ENCODE data around the gene ITGBL1.

The ITGBL1 gene

GRCh38 chr13:101647760-101648159, 195.3 kb downstream of the ITGBL1 start:
- H3K9ac ChIP-seq (ENCODE audit: low read depth, low read length): no peak overlapping the region
- H3K4me1 ChIP-seq (ENCODE audit: control insufficient read depth, insufficient read depth, low read length): no peaks in the 10 kb centered on the region
- no peaks in the 10 kb centered on the region for H3K9me3 ChIP-seq (ENCODE audit: control insufficient read depth, insufficient read depth, low read length)
- no peaks in the 10 kb centered on the region for H3K27me3 ChIP-seq (ENCODE audit: control insufficient read depth, insufficient read depth, low read length)
- no peaks in the 10 kb centered on the region for H3K36me3 ChIP-seq (ENCODE audit: control insufficient read depth, insufficient read depth, low read length)
- H3K4me3 ChIP-seq (ENCODE audit: low read depth, low read length): no peak overlapping the region

GRCh38 chr13:101648766-101649487, 196.5 kb downstream of the ITGBL1 start:
- H3K9ac ChIP-seq (ENCODE audit: low read depth, low read length): no peak overlapping the region
- no peak overlapping the region for H3K4me3 ChIP-seq (ENCODE audit: low read depth, low read length)

GRCh38 chr13:101649488-101650126, 197.1 kb downstream of the ITGBL1 start:
- H3K36me3 ChIP-seq (ENCODE audit: control insufficient read depth, insufficient read depth, low read length): no peaks in the 10 kb centered on the region
- no peak overlapping the region for H3K9ac ChIP-seq (ENCODE audit: low read depth, low read length)
- H3K9me3 ChIP-seq (ENCODE audit: control insufficient read depth, insufficient read depth, low read length): no peaks in the 10 kb centered on the region
- no peaks in the 10 kb centered on the region for H3K27me3 ChIP-seq (ENCODE audit: control insufficient read depth, insufficient read depth, low read length)
- no peak overlapping the region for H3K4me3 ChIP-seq (ENCODE audit: low read depth, low read length)
- H3K4me1 ChIP-seq (ENCODE audit: control insufficient read depth, insufficient read depth, low read length): no peaks in the 10 kb centered on the region

More at GRCh38 chr13:101648766-101649487, 196.5 kb downstream of the ITGBL1 start:
- Histone ChIP-seq H3K27me3 (ENCODE audit: control insufficient read depth, insufficient read depth, low read length) (no peaks in the 10 kb centered on the region), H3K9me3 (ENCODE audit: control insufficient read depth, insufficient read depth, low read length) (no peaks in the 10 kb centered on the region), H3K4me1 (ENCODE audit: control insufficient read depth, insufficient read depth, low read length) (no peaks in the 10 kb centered on the region), H3K36me3 (ENCODE audit: control insufficient read depth, insufficient read depth, low read length) (no peaks in the 10 kb centered on the region)

- Histone ChIP-seq H3K4me1 (ENCODE audit: control insufficient read depth, insufficient read depth, low read length) (no peaks in the 10 kb centered on the region), H3K27me3 (ENCODE audit: control insufficient read depth, insufficient read depth, low read length) (no peaks in the 10 kb centered on the region), H3K9ac (ENCODE audit: low read depth, low read length) (no peak overlapping the region), H3K4me3 (ENCODE audit: low read depth, low read length) (no peak overlapping the region), H3K9me3 (ENCODE audit: control insufficient read depth, insufficient read depth, low read length) (no peaks in the 10 kb centered on the region), H3K36me3 (ENCODE audit: control insufficient read depth, insufficient read depth, low read length) (no peaks in the 10 kb centered on the region)
Observed at GRCh38 chr13:101654883-101655282, 202.4 kb downstream of the ITGBL1 start.

GRCh38 chr13:101655435-101655834, 203.0 kb downstream of the ITGBL1 start:
- no peaks in the 10 kb centered on the region for H3K4me1 ChIP-seq (ENCODE audit: control insufficient read depth, insufficient read depth, low read length)
- H3K4me3 ChIP-seq (ENCODE audit: low read depth, low read length): no peak overlapping the region
- no peaks in the 10 kb centered on the region for H3K27me3 ChIP-seq (ENCODE audit: control insufficient read depth, insufficient read depth, low read length)
- H3K9me3 ChIP-seq (ENCODE audit: control insufficient read depth, insufficient read depth, low read length): no peaks in the 10 kb centered on the region
- H3K36me3 ChIP-seq (ENCODE audit: control insufficient read depth, insufficient read depth, low read length): no peaks in the 10 kb centered on the region
- H3K9ac ChIP-seq (ENCODE audit: low read depth, low read length): no peak overlapping the region

DNA sequence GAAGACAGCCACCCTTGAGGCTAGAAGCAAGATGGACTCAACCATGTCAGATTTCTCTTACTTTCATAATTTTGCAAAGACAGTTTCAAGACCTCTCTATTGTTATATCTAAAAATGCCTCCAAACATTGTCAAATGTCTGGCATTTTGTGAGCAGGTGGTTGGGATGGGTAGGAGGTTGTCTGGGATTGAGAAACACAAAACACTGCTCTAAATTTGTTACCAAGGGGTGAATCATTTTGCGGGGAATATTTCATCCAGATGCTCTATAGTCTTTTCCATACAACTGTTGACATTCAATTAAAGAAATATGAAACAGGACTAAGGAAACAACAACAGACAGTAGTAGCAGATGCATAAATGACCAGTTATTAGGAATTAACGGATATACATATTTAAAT, 208.2 kb downstream of the ITGBL1 start:
- no peaks in the 10 kb centered on the region for H3K27me3 ChIP-seq (ENCODE audit: control insufficient read depth, insufficient read depth, low read length)
- H3K36me3 ChIP-seq (ENCODE audit: control insufficient read depth, insufficient read depth, low read length): no peaks in the 10 kb centered on the region
- no peaks in the 10 kb centered on the region for H3K4me1 ChIP-seq (ENCODE audit: control insufficient read depth, insufficient read depth, low read length)
- no peaks in the 10 kb centered on the region for H3K9me3 ChIP-seq (ENCODE audit: control insufficient read depth, insufficient read depth, low read length)
- no peak overlapping the region for H3K4me3 ChIP-seq (ENCODE audit: low read depth, low read length)
- no peak overlapping the region for H3K9ac ChIP-seq (ENCODE audit: low read depth, low read length)

DNA sequence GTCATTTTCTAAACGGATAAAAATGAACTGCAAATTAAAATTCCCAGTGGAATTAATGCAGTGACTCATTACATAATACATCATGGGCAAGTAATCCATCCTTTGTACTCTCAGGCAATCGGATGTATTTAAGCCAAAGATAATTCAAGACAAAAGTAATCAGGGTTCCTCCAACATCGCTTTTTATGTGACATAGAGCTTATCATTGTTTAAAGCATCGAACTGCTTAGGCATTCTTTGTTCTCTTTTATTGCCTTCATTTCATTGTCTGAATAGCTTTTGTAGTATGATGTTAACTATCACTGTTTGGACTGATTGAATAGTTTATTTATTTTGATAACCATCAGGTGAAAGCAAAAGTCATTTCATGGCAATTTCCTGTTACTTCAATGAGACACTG, 209.4 kb downstream of the ITGBL1 start:
- no peak overlapping the region for H3K4me3 ChIP-seq (ENCODE audit: low read depth, low read length)
- H3K9me3 ChIP-seq (ENCODE audit: control insufficient read depth, insufficient read depth, low read length): no peaks in the 10 kb centered on the region
- no peak overlapping the region for H3K9ac ChIP-seq (ENCODE audit: low read depth, low read length)
- H3K4me1 ChIP-seq (ENCODE audit: control insufficient read depth, insufficient read depth, low read length): no peaks in the 10 kb centered on the region
- no peaks in the 10 kb centered on the region for H3K36me3 ChIP-seq (ENCODE audit: control insufficient read depth, insufficient read depth, low read length)
- H3K27me3 ChIP-seq (ENCODE audit: control insufficient read depth, insufficient read depth, low read length): no peaks in the 10 kb centered on the region

- no peak overlapping the region for H3K4me3 ChIP-seq (ENCODE audit: low read depth, low read length)
- H3K36me3 ChIP-seq (ENCODE audit: control insufficient read depth, insufficient read depth, low read length): no peaks in the 10 kb centered on the region
- H3K9ac ChIP-seq (ENCODE audit: low read depth, low read length): no peak overlapping the region
- no peaks in the 10 kb centered on the region for H3K27me3 ChIP-seq (ENCODE audit: control insufficient read depth, insufficient read depth, low read length)
- H3K9me3 ChIP-seq (ENCODE audit: control insufficient read depth, insufficient read depth, low read length): no peaks in the 10 kb centered on the region
- H3K4me1 ChIP-seq (ENCODE audit: control insufficient read depth, insufficient read depth, low read length): no peaks in the 10 kb centered on the region
Observed at GRCh38 chr13:101673360-101674105, 221.1 kb downstream of the ITGBL1 start.

DNA sequence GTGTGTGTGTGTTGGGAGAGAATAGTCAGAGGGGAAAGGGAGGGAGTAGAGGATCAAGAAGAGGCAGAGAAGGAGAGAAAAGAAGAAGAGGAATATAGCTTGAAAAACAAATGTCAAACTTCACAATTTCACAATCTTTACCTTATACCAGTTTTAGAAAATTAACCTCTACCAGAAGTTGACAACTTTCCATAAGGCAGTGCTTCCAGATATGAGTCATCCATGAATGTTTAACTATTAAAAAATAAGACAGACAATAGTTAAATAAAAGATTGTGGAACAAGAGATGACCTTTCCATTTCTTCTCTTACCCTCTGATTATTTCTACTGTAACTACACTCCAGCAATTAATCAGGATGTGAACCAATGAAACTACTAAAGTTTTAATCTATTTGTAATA, 229.4 kb downstream of the ITGBL1 start:
- Histone ChIP-seq H3K27me3 (ENCODE audit: control insufficient read depth, insufficient read depth, low read length) (no peaks in the 10 kb centered on the region), H3K4me3 (ENCODE audit: low read depth, low read length) (no peak overlapping the region), H3K4me1 (ENCODE audit: control insufficient read depth, insufficient read depth, low read length) (no peaks in the 10 kb centered on the region), H3K9ac (ENCODE audit: low read depth, low read length) (no peak overlapping the region), H3K9me3 (ENCODE audit: control insufficient read depth, insufficient read depth, low read length) (no peaks in the 10 kb centered on the region), H3K36me3 (ENCODE audit: control insufficient read depth, insufficient read depth, low read length) (no peaks in the 10 kb centered on the region)

DNA sequence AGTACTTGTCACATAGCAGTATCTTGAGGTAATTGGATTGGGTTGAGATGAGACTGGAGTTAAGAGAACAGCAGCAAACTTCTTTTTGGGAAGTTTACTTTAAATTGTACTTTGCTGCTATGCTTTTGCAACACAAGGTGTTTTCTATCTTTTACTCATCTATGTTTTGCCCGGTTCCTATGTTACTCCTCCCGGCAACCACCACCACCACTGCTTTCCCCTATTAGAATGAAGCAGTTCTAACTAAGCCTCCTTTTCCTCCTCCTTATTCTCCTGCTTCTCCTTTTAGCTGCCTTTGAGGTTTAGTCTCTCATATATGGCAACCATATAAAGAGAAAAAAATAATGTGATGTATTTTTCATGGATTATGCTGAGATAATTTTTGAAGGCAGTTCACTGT, 233.5 kb downstream of the ITGBL1 start:
- H3K4me1 ChIP-seq (ENCODE audit: control insufficient read depth, insufficient read depth, low read length): no peaks in the 10 kb centered on the region
- no peak overlapping the region for H3K4me3 ChIP-seq (ENCODE audit: low read depth, low read length)
- H3K27me3 ChIP-seq (ENCODE audit: control insufficient read depth, insufficient read depth, low read length): no peaks in the 10 kb centered on the region
- no peak overlapping the region for H3K9ac ChIP-seq (ENCODE audit: low read depth, low read length)
- H3K36me3 ChIP-seq (ENCODE audit: control insufficient read depth, insufficient read depth, low read length): no peaks in the 10 kb centered on the region
- H3K9me3 ChIP-seq (ENCODE audit: control insufficient read depth, insufficient read depth, low read length): no peaks in the 10 kb centered on the region

GRCh38 chr13:101690871-101691270, 238.4 kb downstream of the ITGBL1 start:
- H3K9me3 ChIP-seq (ENCODE audit: control insufficient read depth, insufficient read depth, low read length): no peaks in the 10 kb centered on the region
- no peak overlapping the region for H3K9ac ChIP-seq (ENCODE audit: low read depth, low read length)
- H3K27me3 ChIP-seq (ENCODE audit: control insufficient read depth, insufficient read depth, low read length): no peaks in the 10 kb centered on the region
- H3K4me3 ChIP-seq (ENCODE audit: low read depth, low read length): no peak overlapping the region
- no peaks in the 10 kb centered on the region for H3K4me1 ChIP-seq (ENCODE audit: control insufficient read depth, insufficient read depth, low read length)
- H3K36me3 ChIP-seq (ENCODE audit: control insufficient read depth, insufficient read depth, low read length): no peaks in the 10 kb centered on the region
